ENCODE measurements around the gene KCTD5. TPM values are rescaled to one million over a fixed set of nuclear protein-coding genes. Genes with fewer than 3 reads are reported as not detected.

Gene KCTD5
- total RNA-seq, 3 donors from 2014 or later (not counting 1 experiment from before 2014, with no cell fraction given), result 34.2 to 37.9 (median 36.5) TPM

GRCh38 chr16:2709588-2709984 is 27.3 kb downstream of the KCTD5 start:
- H3K36me3 Mint-ChIP-seq, result no peaks in the 10 kb centered on the region
- 96% methylated on average over 10 of the region's 10 CpGs for WGBS (ENCODE audit: insufficient coverage)
- H3K4me3 Mint-ChIP-seq, result no peak overlapping the region
- DNase-seq (no peak), ATAC-seq (no peak)
- H3K36me3 ChIP-seq (ENCODE audit: control insufficient read depth, insufficient read depth, low read length), result peaks cover 35% of the 10 kb centered on the region
- H3K9me3 ChIP-seq (ENCODE audit: control insufficient read depth, insufficient read depth, low read length), result no peaks in the 10 kb centered on the region
- no peak overlapping the region for H3K27ac Mint-ChIP-seq
- peaks cover 0 to 3% of the 10 kb centered on the region in 2 donors for H3K27me3 Mint-ChIP-seq (ENCODE audit: low read depth in 2 of 2)
- no peak overlapping the region for H3K4me3 ChIP-seq (ENCODE audit: low read length)
- H3K4me1 ChIP-seq (ENCODE audit: control insufficient read depth, insufficient read depth, low read length), result no peaks in the 10 kb centered on the region
- TF ChIP-seq CTCF (IDR thresholded peaks at IDR 0.05), result no peak
- intact Hi-C loops (cut with micrococcal nuclease), result no loop called here
- H3K27me3 ChIP-seq (ENCODE audit: control insufficient read depth, insufficient read depth, low read length), result no peaks in the 10 kb centered on the region
- no peaks in the 10 kb centered on the region for H3K4me1 Mint-ChIP-seq
- no peak overlapping the region for H3K27ac ChIP-seq (ENCODE audit: low read length)
- no peaks in the 10 kb centered on the region for H3K9me3 Mint-ChIP-seq

- DNase-seq (no peak), ATAC-seq (no peak)
- H3K27me3 ChIP-seq (ENCODE audit: control insufficient read depth, insufficient read depth, low read length), result no peaks in the 10 kb centered on the region
- peaks cover under 1% of the 10 kb centered on the region for H3K4me1 ChIP-seq (ENCODE audit: control insufficient read depth, insufficient read depth, low read length)
- H3K4me3 ChIP-seq (ENCODE audit: low read length), result no peak overlapping the region
- H3K36me3 Mint-ChIP-seq, result no peaks in the 10 kb centered on the region
- peaks cover 30% of the 10 kb centered on the region for H3K36me3 ChIP-seq (ENCODE audit: control insufficient read depth, insufficient read depth, low read length)
- peaks cover 0 to 9% of the 10 kb centered on the region in 2 donors for H3K27me3 Mint-ChIP-seq (ENCODE audit: low read depth in 2 of 2)
- H3K27ac ChIP-seq (ENCODE audit: low read length), result no peak overlapping the region
- 81% methylated on average over 20 of the region's 20 CpGs for WGBS (ENCODE audit: insufficient coverage)
- peaks cover 4 to 5% of the 10 kb centered on the region in 2 donors for H3K4me1 Mint-ChIP-seq
- H3K9me3 ChIP-seq (ENCODE audit: control insufficient read depth, insufficient read depth, low read length), result no peaks in the 10 kb centered on the region
- TF ChIP-seq CTCF (IDR thresholded peaks at IDR 0.05), result no peak
- intact Hi-C loops (cut with micrococcal nuclease), result no loop called here
- no peak overlapping the region for H3K27ac Mint-ChIP-seq
- H3K9me3 Mint-ChIP-seq, result no peaks in the 10 kb centered on the region
- no peak overlapping the region for H3K4me3 Mint-ChIP-seq
Observed at GRCh38 chr16:2710021-2710710, 27.8 kb downstream of the KCTD5 start.

GRCh38 chr16:2710711-2711231 is 28.4 kb downstream of the KCTD5 start:
- Mint-ChIP-seq H3K27ac (no peak overlapping the region), H3K4me3 (no peak overlapping the region), H3K27me3 (ENCODE audit: low read depth in 2 of 2) (peaks cover 0 to 9% of the 10 kb centered on the region in 2 donors), H3K4me1 (peaks cover 5 to 8% of the 10 kb centered on the region in 2 donors), H3K9me3 (no peaks in the 10 kb centered on the region), H3K36me3 (no peaks in the 10 kb centered on the region)
- Histone ChIP-seq H3K9me3 (ENCODE audit: control insufficient read depth, insufficient read depth, low read length) (no peaks in the 10 kb centered on the region), H3K27me3 (ENCODE audit: control insufficient read depth, insufficient read depth, low read length) (no peaks in the 10 kb centered on the region), H3K4me1 (ENCODE audit: control insufficient read depth, insufficient read depth, low read length) (peaks cover 6% of the 10 kb centered on the region), H3K36me3 (ENCODE audit: control insufficient read depth, insufficient read depth, low read length) (peaks cover 24% of the 10 kb centered on the region), H3K27ac (ENCODE audit: low read length) (no peak overlapping the region), H3K4me3 (ENCODE audit: low read length) (no peak overlapping the region)
- DNase-seq (no peak), ATAC-seq (no peak)
- intact Hi-C loops (cut with micrococcal nuclease), result no loop called here
- TF ChIP-seq CTCF (IDR thresholded peaks at IDR 0.05), result no peak
- 92% methylated on average over 11 of the region's 11 CpGs for WGBS (ENCODE audit: insufficient coverage)

All from natural killer cell (primary cell).